H9 (cell line): ENCODE data around the gene REV1. TPM values are rescaled to one million over a fixed set of nuclear protein-coding genes. Genes with fewer than 3 reads are reported as not detected.

Experiments
- DNase-seq: peaks from one replicate; pipeline ENCODE4 v3.0.0-alpha.2; 2017
- H2AFZ ChIP-seq: one replicate; pipeline ENCODE4 v1.6.1; 2013; ENCODE audit warnings: mild to moderate bottlenecking, low read length, control low read depth, moderate library complexity
- H2AK5ac ChIP-seq: 2 replicates; pipeline ENCODE4 v1.6.1; 2013; ENCODE audit warnings: low read length, control low read depth, mixed read lengths; ENCODE audit not compliant: insufficient read length
- H2BK120ac ChIP-seq: one replicate; pipeline ENCODE4 v1.6.1; 2013; ENCODE audit warnings: low read depth, mild to moderate bottlenecking, low read length, control low read depth, inconsistent platforms; ENCODE audit not compliant: poor library complexity, severe bottlenecking
- H2BK12ac ChIP-seq: 2 replicates; pipeline ENCODE4 v1.6.1; 2013; ENCODE audit warnings: low read length, control low read depth, mixed read lengths, low read depth; ENCODE audit not compliant: insufficient read length
- H2BK15ac ChIP-seq: 2 replicates; pipeline ENCODE4 v1.6.1; 2013; ENCODE audit warnings: low read depth, low read length, control low read depth
- H2BK20ac ChIP-seq: one replicate; pipeline ENCODE4 v1.6.1; 2013; ENCODE audit warnings: low read depth, mild to moderate bottlenecking, low read length, control low read depth, inconsistent platforms; ENCODE audit not compliant: poor library complexity, severe bottlenecking
- H2BK5ac ChIP-seq: 2 replicates; pipeline ENCODE4 v1.6.1; 2013; ENCODE audit warnings: low read length, control low read depth, mixed read lengths; ENCODE audit not compliant: insufficient read length
- H3K14ac ChIP-seq: 2 replicates; pipeline ENCODE4 v1.6.1; 2013; ENCODE audit warnings: low read length, control low read depth; ENCODE audit not compliant: insufficient read depth
- H3K18ac ChIP-seq: 2 replicates; pipeline ENCODE4 v1.6.1; 2013; ENCODE audit warnings: low read depth, mild to moderate bottlenecking, mixed read lengths, low read length, control low read depth; ENCODE audit not compliant: insufficient read length
- H3K23ac ChIP-seq: 2 replicates; pipeline ENCODE4 v1.6.1; 2013; ENCODE audit warnings: low read length, control low read depth, mixed read lengths, low read depth; ENCODE audit not compliant: insufficient read length
- H3K23me2 ChIP-seq: 2 replicates; pipeline ENCODE4 v1.6.1; 2013; ENCODE audit warnings: low read depth, mild to moderate bottlenecking, mixed read lengths, low read length, control low read depth; ENCODE audit not compliant: insufficient read length, poor library complexity, severe bottlenecking
- H3K27ac ChIP-seq: 2 replicates; pipeline ENCODE4 v1.5.1; 2013; ENCODE audit warnings: low read length, control low read depth, mixed read lengths, low read depth; ENCODE audit not compliant: insufficient read length
- H3K27me3 ChIP-seq: 2 replicates; pipeline ENCODE4 v1.6.1; 2013; ENCODE audit warnings: low read length, control low read depth, inconsistent platforms; ENCODE audit not compliant: insufficient read depth
- H3K4ac ChIP-seq: 2 replicates; pipeline ENCODE4 v1.6.1; 2013; ENCODE audit warnings: low read depth, mild to moderate bottlenecking, control low read depth, inconsistent platforms, low read length, moderate library complexity
- H3K4me1 ChIP-seq: 2 replicates; pipeline ENCODE4 v1.6.1; 2013; ENCODE audit warnings: low read length, control low read depth, inconsistent platforms; ENCODE audit not compliant: insufficient read depth
- H3K4me2 ChIP-seq: 2 replicates; pipeline ENCODE4 v1.6.1; 2013; ENCODE audit warnings: low read length, control low read depth, mixed read lengths; ENCODE audit not compliant: insufficient read length, insufficient read depth
- H3K56ac ChIP-seq: 2 replicates; pipeline ENCODE4 v1.6.1; 2013; ENCODE audit warnings: low read depth, mild to moderate bottlenecking, mixed read lengths, low read length, control low read depth; ENCODE audit not compliant: insufficient read length
- H3K79me1 ChIP-seq: 2 replicates; pipeline ENCODE4 v1.6.1; 2013; ENCODE audit warnings: low read depth, mild to moderate bottlenecking, moderate library complexity, low read length, control low read depth, inconsistent platforms; ENCODE audit not compliant: insufficient read depth, poor library complexity, severe bottlenecking
- H3K79me2 ChIP-seq: 2 replicates; pipeline ENCODE4 v1.6.1; 2013; ENCODE audit warnings: low read length, control low read depth, inconsistent platforms; ENCODE audit not compliant: insufficient read depth
- H3K9ac ChIP-seq: 2 replicates; pipeline ENCODE4 v1.6.1; 2013; ENCODE audit warnings: low read length, control low read depth, mixed read lengths; ENCODE audit not compliant: insufficient read length; ENCODE audit errors: extremely low read depth
- H3K9me3 ChIP-seq: one replicate; pipeline ENCODE4 v1.6.1; 2013; ENCODE audit warnings: low read depth, low read length, inconsistent platforms; ENCODE audit not compliant: control insufficient read depth
- H3T11ph ChIP-seq: one replicate; pipeline ENCODE4 v1.6.1; 2013; ENCODE audit warnings: mild to moderate bottlenecking, low read length, control low read depth, inconsistent platforms
- H4K20me1 ChIP-seq: one replicate; pipeline ENCODE4 v1.6.1; 2013; ENCODE audit not compliant: control insufficient read depth, insufficient read length, insufficient read depth
- H4K5ac ChIP-seq: 2 replicates; pipeline ENCODE4 v1.6.1; 2013; ENCODE audit warnings: low read depth, mild to moderate bottlenecking, mixed read lengths, low read length, control low read depth; ENCODE audit not compliant: insufficient read length
- H4K8ac ChIP-seq: replicated peaks from 2 replicates; pipeline ENCODE4 v1.6.1; 2013; ENCODE audit warnings: low read length, control low read depth, mixed read lengths, low read depth; ENCODE audit not compliant: insufficient read length
- H4K91ac ChIP-seq: 2 replicates; pipeline ENCODE4 v1.6.1; 2013; ENCODE audit warnings: low read depth, mild to moderate bottlenecking, moderate library complexity, mixed read lengths, low read length, control low read depth; ENCODE audit not compliant: insufficient read length
- H3K27ac Mint-ChIP-seq, 3 experiments: 2 replicates in 2 of 3; 3 replicates in 1 of 3; pipeline ENCODE4 v1.8.0; 2020 to 2021; ENCODE audit warnings: mixed read lengths in 3 of 3, mild to moderate bottlenecking in 1 of 3, moderate library complexity in 1 of 3
- H3K27me3 Mint-ChIP-seq: 2 replicates; pipeline ENCODE4 v1.8.0; 2021; ENCODE audit warnings: low read depth, mild to moderate bottlenecking, moderate library complexity, mixed read lengths
- H3K36me3 Mint-ChIP-seq, 3 experiments: 2 replicates in 2 of 3; 3 replicates in 1 of 3; pipeline ENCODE4 v1.8.0; 2020 to 2021; ENCODE audit warnings: low read depth in 3 of 3, mixed read lengths in 3 of 3; ENCODE audit not compliant: insufficient read depth in 1 of 3
- H3K4me1 Mint-ChIP-seq, 2 experiments: 2 replicates each; pipeline ENCODE4 v1.8.0; 2020; ENCODE audit warnings: mixed read lengths in 2 of 2
- H3K4me3 Mint-ChIP-seq, 2 experiments: 2 replicates in 1 of 2; 3 replicates in 1 of 2; pipeline ENCODE4 v1.8.0; 2020 to 2021; ENCODE audit warnings: mild to moderate bottlenecking in 2 of 2, mixed read lengths in 2 of 2, moderate library complexity in 1 of 2
- H3K9me3 Mint-ChIP-seq, 2 experiments: 2 replicates in 1 of 2; 3 replicates in 1 of 2; pipeline ENCODE4 v1.8.0; 2020; ENCODE audit warnings: mild to moderate bottlenecking in 2 of 2, mixed read lengths in 2 of 2, moderate library complexity in 1 of 2
- CTCF ChIP-seq: fragments of 200-600 bp; sonication (generic); conservative IDR thresholded peaks from 3 replicates; pipeline ENCODE4 v1.8.0; 2021; ENCODE audit warnings: antibody characterized with exemption, mild to moderate bottlenecking
- WGBS: extraction: QIAGEN DNeasy Blood & Tissue Kit; methylation state at CpG from one replicate; pipeline ENCODE4 v1.1.7; 2013; ENCODE audit warnings: missing lambda C conversion rate, low lambda C conversion rate, mixed read lengths; ENCODE audit not compliant: insufficient read length; ENCODE audit errors: extremely low coverage; 5-methylcytosine and 5-hydroxymethylcytosine counted together
- total RNA-seq: library from RNA; stranded (reverse); gene quantifications from 2 replicates; pipeline ENCODE4 v1.2.1, GENCODE V29; 2021

The REV1 gene
- total RNA-seq, 1 experiment from 2014 or later = 41.6 TPM

- H3K14ac ChIP-seq = no peak overlapping the region
- no peak overlapping the region for H3K23ac ChIP-seq
- no peak for TF ChIP-seq CTCF
- no peak overlapping the region for H3K56ac ChIP-seq
- H2AK5ac ChIP-seq = no peak overlapping the region
- peaks cover 0 to 4% of the 10 kb centered on the region in 2 experiments; a peak in 3 of 5 replicates for H3K9me3 Mint-ChIP-seq
- no peak for DNase-seq
- no peak overlapping the region for H2BK12ac ChIP-seq
- peaks cover 3% of the 10 kb centered on the region; the same call in 1 of the 2 replicates for H3K4me1 ChIP-seq
- H2BK120ac ChIP-seq = no peak overlapping the region
- H3K4me3 Mint-ChIP-seq = no peak overlapping the region
- H2BK15ac ChIP-seq = no peak overlapping the region
- no peaks in the 10 kb centered on the region for H3K9me3 ChIP-seq
- H2AFZ ChIP-seq = no peak overlapping the region
- no peak overlapping the region for H3T11ph ChIP-seq
- H3K27ac ChIP-seq = no peak overlapping the region
- H3K9ac ChIP-seq = no peak overlapping the region
- H3K4ac ChIP-seq = no peak overlapping the region
- no peaks in the 10 kb centered on the region for H3K79me1 ChIP-seq
- peaks cover 29% of the 10 kb centered on the region; the same call in 1 of the 2 replicates for H3K79me2 ChIP-seq
- no peaks in the 10 kb centered on the region for H4K20me1 ChIP-seq
- no peak overlapping the region for H2BK20ac ChIP-seq
- no peaks in the 10 kb centered on the region for H3K27me3 ChIP-seq
- no peak overlapping the region for H3K4me2 ChIP-seq
- no peak overlapping the region for H4K5ac ChIP-seq
- H4K8ac ChIP-seq = no peak overlapping the region
- H3K18ac ChIP-seq = no peak overlapping the region
- H4K91ac ChIP-seq = no peak overlapping the region
- WGBS = no CpG with 5 or more reads among the region's 1 CpG
- H3K27me3 Mint-ChIP-seq = no peaks in the 10 kb centered on the region
- no peak overlapping the region for H2BK5ac ChIP-seq
- peaks cover 53 to 58% of the 10 kb centered on the region in 2 experiments for H3K4me1 Mint-ChIP-seq
- peaks cover 5 to 10% (median 7%) of the 10 kb centered on the region in 3 experiments for H3K36me3 Mint-ChIP-seq
- H3K23me2 ChIP-seq = no peaks in the 10 kb centered on the region
- H3K27ac Mint-ChIP-seq = peak overlapping the region in 1 of 3 experiments; percentile 61; a peak in 1 of 7 replicates
Observed at GRCh38 chr2:99472600-99472960, 17.2 kb downstream of the REV1 start.
